Fibroblast of the aortic adventitia (primary cell): ENCODE data around the gene ZNF343. TPM values are rescaled to one million over a fixed set of nuclear protein-coding genes. Genes with fewer than 3 reads are reported as not detected.

Experiments used
- DNase-seq: peaks from one replicate; pipeline ENCODE4 v3.0.0-alpha.2; 2010; ENCODE audit warnings: low read depth
- H3K4me3 ChIP-seq: 2 replicates; pipeline ENCODE4 v1.5.1; 2011; ENCODE audit warnings: low read depth, mild to moderate bottlenecking, control low read depth, low read length, moderate library complexity
- total RNA-seq: library from RNA; depleted of rRNA; stranded (reverse); fragments of >200 nt; gene quantifications from 2 replicates; pipeline ENCODE4 v1.2.3, GENCODE V29; 2012; ENCODE audit warnings: low replicate concordance
- TF ChIP-seq, protein P1 (sequence below): IDR thresholded peaks from 2 replicates; pipeline ENCODE4 v1.5.1; 2011; ENCODE audit warnings: mild to moderate bottlenecking, low read length, control low read depth, inconsistent platforms; ENCODE audit not compliant: insufficient read depth

The ZNF343 gene
- 9.7 and 45.2 TPM in 2 replicates for total RNA-seq

DNA sequence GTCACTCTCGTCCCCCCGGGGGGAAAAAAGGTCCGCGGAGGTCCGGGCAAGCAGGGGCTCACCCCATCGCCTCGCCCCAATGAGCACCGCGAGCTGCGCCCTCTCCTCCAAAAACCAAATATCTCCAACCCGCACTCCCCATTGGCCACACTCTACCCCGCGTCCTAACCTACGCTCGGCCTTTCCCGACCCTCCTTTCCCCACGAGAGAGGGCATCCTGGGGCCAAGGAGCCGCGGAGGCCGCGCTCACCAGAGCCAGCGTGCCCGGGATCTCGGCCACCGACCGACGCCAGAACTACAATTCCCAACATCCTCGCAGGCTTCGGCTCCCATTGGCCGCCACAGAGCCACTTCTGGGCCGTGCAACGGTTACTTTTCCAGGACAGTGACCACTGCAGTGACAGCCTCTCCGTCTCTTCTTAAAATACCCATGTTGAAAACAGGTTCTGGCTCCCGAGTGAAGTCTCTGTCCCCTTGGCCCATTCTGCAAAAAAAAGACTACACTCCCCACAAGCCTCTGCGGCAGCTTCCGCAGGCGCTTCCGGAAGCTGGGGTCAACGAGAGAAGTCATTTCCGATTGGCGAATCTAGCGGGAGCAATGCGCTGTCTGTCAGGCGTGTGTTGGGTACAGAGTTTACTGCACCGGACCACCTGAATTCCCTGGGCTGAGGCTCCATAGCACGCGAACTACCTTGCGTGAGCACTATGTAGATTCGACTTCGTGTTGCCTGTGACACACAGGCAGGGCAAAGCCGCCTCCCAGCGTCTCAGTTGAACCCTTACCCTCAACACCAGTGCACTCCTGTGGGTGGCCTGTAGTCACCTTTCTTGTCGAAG lies at the start of gene ZNF343:
Gene ZNF343, minus strand, starts transcription at position 285 of the 837 bp plus-strand sequence. CDS start 15,020 bp downstream, outside the sequence.
- peak; percentile 82 for DNase-seq
- TF ChIP-seq, protein P1, sequence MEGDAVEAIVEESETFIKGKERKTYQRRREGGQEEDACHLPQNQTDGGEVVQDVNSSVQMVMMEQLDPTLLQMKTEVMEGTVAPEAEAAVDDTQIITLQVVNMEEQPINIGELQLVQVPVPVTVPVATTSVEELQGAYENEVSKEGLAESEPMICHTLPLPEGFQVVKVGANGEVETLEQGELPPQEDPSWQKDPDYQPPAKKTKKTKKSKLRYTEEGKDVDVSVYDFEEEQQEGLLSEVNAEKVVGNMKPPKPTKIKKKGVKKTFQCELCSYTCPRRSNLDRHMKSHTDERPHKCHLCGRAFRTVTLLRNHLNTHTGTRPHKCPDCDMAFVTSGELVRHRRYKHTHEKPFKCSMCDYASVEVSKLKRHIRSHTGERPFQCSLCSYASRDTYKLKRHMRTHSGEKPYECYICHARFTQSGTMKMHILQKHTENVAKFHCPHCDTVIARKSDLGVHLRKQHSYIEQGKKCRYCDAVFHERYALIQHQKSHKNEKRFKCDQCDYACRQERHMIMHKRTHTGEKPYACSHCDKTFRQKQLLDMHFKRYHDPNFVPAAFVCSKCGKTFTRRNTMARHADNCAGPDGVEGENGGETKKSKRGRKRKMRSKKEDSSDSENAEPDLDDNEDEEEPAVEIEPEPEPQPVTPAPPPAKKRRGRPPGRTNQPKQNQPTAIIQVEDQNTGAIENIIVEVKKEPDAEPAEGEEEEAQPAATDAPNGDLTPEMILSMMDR: no peak
- H3K4me3 ChIP-seq: peak within 1 kb of the TSS; percentile 90

DNA sequence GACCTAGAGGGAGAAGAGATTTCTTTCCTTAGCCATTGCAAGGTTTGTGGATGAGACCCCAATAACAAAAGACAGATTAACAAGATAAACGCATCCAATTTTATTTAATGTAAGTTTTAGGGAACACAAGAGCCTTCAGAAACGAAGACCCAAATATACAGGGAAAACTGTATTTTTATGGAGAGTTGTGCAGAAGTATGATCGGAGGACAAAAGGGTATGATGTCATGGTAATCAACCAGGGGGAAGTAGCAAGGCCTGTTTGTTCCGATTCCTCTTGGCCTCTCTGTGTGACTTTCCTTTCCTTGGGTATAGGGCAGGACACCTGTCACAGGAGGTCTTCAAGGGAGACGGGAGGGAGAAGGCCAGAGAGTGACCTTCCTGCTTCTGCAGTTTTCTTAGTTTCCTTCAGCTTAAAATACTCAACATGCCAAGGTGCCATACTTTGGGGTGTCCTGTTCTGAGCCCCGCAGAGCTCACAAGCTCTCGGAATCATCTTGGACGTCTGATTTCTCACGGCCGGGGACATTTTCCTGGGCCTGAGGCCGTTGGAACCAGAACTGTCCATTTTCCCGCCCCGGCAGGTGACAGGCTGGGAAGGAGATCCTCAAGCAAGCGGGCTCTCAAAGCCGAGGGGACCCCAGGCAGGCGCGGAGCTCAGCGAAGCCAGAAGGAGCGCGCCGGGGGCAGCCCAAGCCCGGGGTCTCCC lies 49.3 kb upstream of the ZNF343 start:
- TF ChIP-seq, protein P1: no peak
- no peak overlapping the region for H3K4me3 ChIP-seq
- DNase-seq: no peak

DNA sequence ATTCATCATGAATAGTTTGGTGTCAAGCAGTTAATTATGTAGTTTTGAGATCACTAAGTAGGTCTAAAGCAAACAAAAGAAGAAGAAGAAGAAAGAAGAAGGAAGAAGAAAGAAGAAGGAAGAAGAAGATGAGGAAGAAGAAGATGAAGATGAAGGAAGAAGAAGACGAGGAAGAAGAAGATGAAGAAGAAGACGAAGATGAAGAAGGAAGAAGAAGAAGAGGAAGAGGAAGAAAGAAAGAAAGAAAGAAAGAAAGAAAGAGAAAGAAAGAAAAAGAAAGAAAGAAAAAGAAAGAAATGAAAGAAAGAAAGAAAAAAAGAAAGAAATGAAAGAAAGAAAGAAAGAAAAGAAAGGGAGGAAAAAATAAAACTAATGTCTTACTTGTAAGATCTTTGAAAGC lies 36.9 kb upstream of the ZNF343 start:
- no peak overlapping the region for H3K4me3 ChIP-seq
- no peak for DNase-seq
- TF ChIP-seq, protein P1: no peak

DNA sequence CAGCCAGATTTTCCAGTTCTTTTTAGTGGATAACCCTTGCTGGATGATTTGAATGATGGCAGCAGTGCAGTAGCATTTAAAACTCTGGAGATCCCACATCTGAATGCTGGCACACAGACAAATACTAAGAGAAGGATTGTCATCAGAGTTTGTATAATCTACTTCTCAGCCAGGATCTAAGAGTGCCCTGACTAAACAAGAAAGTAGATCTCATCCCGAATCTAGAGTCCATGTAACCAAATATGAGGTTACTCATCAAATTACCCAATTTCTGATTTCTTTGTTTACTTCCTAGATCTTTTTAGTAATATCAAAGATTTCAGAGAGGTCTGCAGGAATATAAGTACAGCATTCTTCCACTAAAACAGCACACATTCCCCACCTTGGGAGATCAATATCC lies 35.5 kb upstream of the ZNF343 start:
- DNase-seq: no peak
- TF ChIP-seq, protein P1: no peak
- no peak overlapping the region for H3K4me3 ChIP-seq

DNA sequence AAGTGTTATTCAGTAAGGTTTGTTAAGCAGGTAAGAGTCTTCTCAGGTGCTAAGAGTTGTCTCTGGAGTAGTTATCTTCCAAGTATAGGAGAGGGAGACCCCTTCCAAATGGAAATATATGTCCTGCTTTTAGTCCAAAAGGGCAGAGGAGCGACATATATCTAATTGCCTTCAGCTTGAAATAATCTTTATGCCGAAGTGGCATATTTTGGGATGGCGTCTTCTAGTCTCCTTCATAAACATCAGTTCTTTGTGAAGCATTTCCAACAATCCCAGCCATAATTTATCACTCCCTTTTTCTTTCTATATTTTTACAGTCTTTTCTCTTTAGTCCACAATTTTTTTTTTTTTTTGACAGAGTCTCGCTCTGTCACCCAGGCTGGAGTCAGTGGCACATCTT lies 33.6 kb upstream of the ZNF343 start:
- no peak for DNase-seq
- TF ChIP-seq, protein P1: no peak
- H3K4me3 ChIP-seq: no peak overlapping the region

DNA sequence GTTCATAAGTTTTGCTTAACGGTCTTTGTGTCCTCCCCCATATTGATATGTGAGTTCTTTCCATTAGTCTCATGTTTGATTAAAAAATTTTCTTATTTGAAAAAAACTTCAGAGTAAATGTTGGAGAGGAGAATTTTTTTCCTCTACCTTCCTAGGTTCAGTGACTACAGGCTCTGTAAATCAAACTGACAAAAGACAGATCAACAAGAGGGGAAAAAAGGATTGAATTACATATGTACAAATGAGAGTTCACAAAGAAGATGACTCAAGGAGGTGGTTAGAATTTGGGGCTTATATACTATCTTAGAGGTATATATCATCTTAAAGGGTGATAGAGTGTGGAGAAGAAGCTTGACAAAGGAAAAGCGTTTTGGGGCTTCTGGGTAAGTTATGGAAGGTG lies 33.2 kb upstream of the ZNF343 start:
- TF ChIP-seq, protein P1: no peak
- no peak overlapping the region for H3K4me3 ChIP-seq
- no peak for DNase-seq
